Measurements from ENCODE around the gene KCND1. TPM values are rescaled to one million over a fixed set of nuclear protein-coding genes. Genes with fewer than 3 reads are reported as not detected.

KCND1 gene
- total and polyA plus RNA-seq, 2 experiments from 2014 or later, result 2.7 to 5.6 TPM

DNA sequence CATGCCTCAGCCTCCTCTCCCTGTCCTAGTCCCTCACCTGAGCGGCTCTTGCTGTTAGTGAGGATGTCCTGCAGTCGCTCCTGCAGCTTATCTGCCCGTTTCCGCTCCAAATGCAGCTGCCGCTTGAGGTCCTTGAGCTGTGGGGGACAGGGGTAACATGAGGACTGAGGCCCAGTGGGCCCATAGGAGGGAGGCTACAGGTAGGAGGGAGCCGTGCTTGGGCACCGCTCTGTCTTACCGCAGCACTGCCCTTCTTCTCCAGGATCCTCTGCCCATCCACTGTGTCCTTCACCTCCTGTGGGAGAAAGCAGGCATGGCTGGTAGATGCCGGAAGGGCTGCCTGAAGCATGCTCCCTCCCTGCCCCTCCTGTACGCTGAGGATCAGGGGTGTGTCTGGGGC is 9.5 kb upstream of the KCND1 start:
- DNase-seq (ENCODE audit: low spot score) (no peak), ATAC-seq (no peak)
- Mint-ChIP-seq H3K9me3 (no peaks in the 10 kb centered on the region; the same call in 2 of the 3 replicates), H3K27me3 (ENCODE audit: insufficient read depth, low read depth, poor library complexity) (peaks cover 6% of the 10 kb centered on the region), H3K36me3 (ENCODE audit: low read depth) (peaks cover 74% of the 10 kb centered on the region), H3K4me1 (no peaks in the 10 kb centered on the region), H3K27ac (no peak overlapping the region), H3K4me3 (no peak overlapping the region)
- Histone ChIP-seq H3K4me2 (no peak overlapping the region), H4K20me1 (replicated peaks; ENCODE audit: insufficient read depth) (no peaks in the 10 kb centered on the region), H2AFZ (no peak overlapping the region), H3K4me3 (no peak overlapping the region), H3K27ac (ENCODE audit: low read depth) (no peak overlapping the region), H3F3A (replicated peaks; ENCODE audit: low read depth) (no peaks in the 10 kb centered on the region), H3K79me2 (replicated peaks; ENCODE audit: insufficient read depth) (no peaks in the 10 kb centered on the region), H3K9me2 (ENCODE audit: insufficient read depth) (no peaks in the 10 kb centered on the region), H3K4me1 (ENCODE audit: insufficient read depth) (no peaks in the 10 kb centered on the region), H3K36me3 (ENCODE audit: insufficient read depth) (peaks cover 10% of the 10 kb centered on the region; the same call in 1 of the 2 replicates), H3K27me3 (ENCODE audit: insufficient read depth) (no peaks in the 10 kb centered on the region)
- TF ChIP-seq NANOG (IDR thresholded peaks at IDR 0.05; ENCODE audit: borderline replicate concordance), result no peak
- TF ChIP-seq, protein P1, sequence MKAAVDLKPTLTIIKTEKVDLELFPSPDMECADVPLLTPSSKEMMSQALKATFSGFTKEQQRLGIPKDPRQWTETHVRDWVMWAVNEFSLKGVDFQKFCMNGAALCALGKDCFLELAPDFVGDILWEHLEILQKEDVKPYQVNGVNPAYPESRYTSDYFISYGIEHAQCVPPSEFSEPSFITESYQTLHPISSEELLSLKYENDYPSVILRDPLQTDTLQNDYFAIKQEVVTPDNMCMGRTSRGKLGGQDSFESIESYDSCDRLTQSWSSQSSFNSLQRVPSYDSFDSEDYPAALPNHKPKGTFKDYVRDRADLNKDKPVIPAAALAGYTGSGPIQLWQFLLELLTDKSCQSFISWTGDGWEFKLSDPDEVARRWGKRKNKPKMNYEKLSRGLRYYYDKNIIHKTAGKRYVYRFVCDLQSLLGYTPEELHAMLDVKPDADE (IDR thresholded peaks at IDR 0.05), result no peak
- TF ChIP-seq POLR2AphosphoS5 (IDR thresholded peaks at IDR 0.05; ENCODE audit: low read depth), result no peak
- TF ChIP-seq, protein P2, sequence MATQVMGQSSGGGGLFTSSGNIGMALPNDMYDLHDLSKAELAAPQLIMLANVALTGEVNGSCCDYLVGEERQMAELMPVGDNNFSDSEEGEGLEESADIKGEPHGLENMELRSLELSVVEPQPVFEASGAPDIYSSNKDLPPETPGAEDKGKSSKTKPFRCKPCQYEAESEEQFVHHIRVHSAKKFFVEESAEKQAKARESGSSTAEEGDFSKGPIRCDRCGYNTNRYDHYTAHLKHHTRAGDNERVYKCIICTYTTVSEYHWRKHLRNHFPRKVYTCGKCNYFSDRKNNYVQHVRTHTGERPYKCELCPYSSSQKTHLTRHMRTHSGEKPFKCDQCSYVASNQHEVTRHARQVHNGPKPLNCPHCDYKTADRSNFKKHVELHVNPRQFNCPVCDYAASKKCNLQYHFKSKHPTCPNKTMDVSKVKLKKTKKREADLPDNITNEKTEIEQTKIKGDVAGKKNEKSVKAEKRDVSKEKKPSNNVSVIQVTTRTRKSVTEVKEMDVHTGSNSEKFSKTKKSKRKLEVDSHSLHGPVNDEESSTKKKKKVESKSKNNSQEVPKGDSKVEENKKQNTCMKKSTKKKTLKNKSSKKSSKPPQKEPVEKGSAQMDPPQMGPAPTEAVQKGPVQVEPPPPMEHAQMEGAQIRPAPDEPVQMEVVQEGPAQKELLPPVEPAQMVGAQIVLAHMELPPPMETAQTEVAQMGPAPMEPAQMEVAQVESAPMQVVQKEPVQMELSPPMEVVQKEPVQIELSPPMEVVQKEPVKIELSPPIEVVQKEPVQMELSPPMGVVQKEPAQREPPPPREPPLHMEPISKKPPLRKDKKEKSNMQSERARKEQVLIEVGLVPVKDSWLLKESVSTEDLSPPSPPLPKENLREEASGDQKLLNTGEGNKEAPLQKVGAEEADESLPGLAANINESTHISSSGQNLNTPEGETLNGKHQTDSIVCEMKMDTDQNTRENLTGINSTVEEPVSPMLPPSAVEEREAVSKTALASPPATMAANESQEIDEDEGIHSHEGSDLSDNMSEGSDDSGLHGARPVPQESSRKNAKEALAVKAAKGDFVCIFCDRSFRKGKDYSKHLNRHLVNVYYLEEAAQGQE (IDR thresholded peaks at IDR 0.05; ENCODE audit: unreplicated experiment), result no peak
- TF ChIP-seq EZH2 (IDR thresholded peaks at IDR 0.05; ENCODE audit: low read depth, unreplicated experiment), result no peak
- no peak for TF ChIP-seq EZH2phosphoT487 (IDR thresholded peaks at IDR 0.05; ENCODE audit: unreplicated experiment)
- no peak for TF ChIP-seq ZNF331 (CRISPR knock-in tag; IDR thresholded peaks at IDR 0.05; ENCODE audit: low read depth)
- no peak for TF ChIP-seq STAT1 (IDR thresholded peaks at IDR 0.05; ENCODE audit: unreplicated experiment)
- no peak for TF ChIP-seq ZNF114 (CRISPR knock-in tag; IDR thresholded peaks at IDR 0.05)
- TF ChIP-seq, protein P3, sequence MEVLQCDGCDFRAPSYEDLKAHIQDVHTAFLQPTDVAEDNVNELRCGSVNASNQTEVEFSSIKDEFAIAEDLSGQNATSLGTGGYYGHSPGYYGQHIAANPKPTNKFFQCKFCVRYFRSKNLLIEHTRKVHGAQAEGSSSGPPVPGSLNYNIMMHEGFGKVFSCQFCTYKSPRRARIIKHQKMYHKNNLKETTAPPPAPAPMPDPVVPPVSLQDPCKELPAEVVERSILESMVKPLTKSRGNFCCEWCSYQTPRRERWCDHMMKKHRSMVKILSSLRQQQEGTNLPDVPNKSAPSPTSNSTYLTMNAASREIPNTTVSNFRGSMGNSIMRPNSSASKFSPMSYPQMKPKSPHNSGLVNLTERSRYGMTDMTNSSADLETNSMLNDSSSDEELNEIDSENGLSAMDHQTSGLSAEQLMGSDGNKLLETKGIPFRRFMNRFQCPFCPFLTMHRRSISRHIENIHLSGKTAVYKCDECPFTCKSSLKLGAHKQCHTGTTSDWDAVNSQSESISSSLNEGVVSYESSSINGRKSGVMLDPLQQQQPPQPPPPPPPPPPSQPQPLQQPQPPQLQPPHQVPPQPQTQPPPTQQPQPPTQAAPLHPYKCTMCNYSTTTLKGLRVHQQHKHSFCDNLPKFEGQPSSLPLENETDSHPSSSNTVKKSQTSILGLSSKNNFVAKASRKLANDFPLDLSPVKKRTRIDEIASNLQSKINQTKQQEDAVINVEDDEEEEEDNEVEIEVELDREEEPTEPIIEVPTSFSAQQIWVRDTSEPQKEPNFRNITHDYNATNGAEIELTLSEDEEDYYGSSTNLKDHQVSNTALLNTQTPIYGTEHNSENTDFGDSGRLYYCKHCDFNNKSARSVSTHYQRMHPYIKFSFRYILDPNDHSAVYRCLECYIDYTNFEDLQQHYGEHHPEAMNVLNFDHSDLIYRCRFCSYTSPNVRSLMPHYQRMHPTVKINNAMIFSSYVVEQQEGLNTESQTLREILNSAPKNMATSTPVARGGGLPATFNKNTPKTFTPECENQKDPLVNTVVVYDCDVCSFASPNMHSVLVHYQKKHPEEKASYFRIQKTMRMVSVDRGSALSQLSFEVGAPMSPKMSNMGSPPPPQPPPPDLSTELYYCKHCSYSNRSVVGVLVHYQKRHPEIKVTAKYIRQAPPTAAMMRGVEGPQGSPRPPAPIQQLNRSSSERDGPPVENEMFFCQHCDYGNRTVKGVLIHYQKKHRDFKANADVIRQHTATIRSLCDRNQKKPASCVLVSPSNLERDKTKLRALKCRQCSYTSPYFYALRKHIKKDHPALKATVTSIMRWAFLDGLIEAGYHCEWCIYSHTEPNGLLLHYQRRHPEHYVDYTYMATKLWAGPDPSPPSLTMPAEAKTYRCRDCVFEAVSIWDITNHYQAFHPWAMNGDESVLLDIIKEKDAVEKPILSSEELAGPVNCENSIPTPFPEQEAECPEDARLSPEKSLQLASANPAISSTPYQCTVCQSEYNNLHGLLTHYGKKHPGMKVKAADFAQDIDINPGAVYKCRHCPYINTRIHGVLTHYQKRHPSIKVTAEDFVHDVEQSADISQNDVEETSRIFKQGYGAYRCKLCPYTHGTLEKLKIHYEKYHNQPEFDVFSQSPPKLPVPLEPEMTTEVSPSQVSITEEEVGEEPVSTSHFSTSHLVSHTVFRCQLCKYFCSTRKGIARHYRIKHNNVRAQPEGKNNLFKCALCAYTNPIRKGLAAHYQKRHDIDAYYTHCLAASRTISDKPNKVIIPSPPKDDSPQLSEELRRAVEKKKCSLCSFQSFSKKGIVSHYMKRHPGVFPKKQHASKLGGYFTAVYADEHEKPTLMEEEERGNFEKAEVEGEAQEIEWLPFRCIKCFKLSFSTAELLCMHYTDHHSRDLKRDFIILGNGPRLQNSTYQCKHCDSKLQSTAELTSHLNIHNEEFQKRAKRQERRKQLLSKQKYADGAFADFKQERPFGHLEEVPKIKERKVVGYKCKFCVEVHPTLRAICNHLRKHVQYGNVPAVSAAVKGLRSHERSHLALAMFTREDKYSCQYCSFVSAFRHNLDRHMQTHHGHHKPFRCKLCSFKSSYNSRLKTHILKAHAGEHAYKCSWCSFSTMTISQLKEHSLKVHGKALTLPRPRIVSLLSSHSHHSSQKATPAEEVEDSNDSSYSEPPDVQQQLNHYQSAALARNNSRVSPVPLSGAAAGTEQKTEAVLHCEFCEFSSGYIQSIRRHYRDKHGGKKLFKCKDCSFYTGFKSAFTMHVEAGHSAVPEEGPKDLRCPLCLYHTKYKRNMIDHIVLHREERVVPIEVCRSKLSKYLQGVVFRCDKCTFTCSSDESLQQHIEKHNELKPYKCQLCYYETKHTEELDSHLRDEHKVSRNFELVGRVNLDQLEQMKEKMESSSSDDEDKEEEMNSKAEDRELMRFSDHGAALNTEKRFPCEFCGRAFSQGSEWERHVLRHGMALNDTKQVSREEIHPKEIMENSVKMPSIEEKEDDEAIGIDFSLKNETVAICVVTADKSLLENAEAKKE (CRISPR knock-in tag; IDR thresholded peaks at IDR 0.05), result no peak
- TF ChIP-seq, protein P4, sequence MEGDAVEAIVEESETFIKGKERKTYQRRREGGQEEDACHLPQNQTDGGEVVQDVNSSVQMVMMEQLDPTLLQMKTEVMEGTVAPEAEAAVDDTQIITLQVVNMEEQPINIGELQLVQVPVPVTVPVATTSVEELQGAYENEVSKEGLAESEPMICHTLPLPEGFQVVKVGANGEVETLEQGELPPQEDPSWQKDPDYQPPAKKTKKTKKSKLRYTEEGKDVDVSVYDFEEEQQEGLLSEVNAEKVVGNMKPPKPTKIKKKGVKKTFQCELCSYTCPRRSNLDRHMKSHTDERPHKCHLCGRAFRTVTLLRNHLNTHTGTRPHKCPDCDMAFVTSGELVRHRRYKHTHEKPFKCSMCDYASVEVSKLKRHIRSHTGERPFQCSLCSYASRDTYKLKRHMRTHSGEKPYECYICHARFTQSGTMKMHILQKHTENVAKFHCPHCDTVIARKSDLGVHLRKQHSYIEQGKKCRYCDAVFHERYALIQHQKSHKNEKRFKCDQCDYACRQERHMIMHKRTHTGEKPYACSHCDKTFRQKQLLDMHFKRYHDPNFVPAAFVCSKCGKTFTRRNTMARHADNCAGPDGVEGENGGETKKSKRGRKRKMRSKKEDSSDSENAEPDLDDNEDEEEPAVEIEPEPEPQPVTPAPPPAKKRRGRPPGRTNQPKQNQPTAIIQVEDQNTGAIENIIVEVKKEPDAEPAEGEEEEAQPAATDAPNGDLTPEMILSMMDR (conservative IDR thresholded peaks at IDR 0.05; ENCODE audit: low read depth in 2 of 2), result no peak
- TF ChIP-seq CREB1 (CRISPR knock-in tag; IDR thresholded peaks at IDR 0.05; ENCODE audit: low read depth), result no peak
- no peak for TF ChIP-seq JUNB (IDR thresholded peaks at IDR 0.05; ENCODE audit: unreplicated experiment)
